GM19397 (cell line): ENCODE measurements around the gene UGT8.
A peak's percentile ranks its signal among the peaks of the same experiment; 100 is the strongest.
"Not testable (repeated sequence)": the region's sequence is repeated elsewhere in the genome, so short reads cannot be mapped to it uniquely, and the experiment has no call there.

ENCODE experiments used
- ATAC-seq: cut with Tn5 transposase; IDR thresholded peaks from one replicate; pipeline ENCODE4 v1.9.1; 2021; ENCODE audit warnings: mild to moderate bottlenecking, moderate library complexity; ENCODE audit not compliant: unreplicated experiment

The UGT8 gene

GRCh38 chr4:114598191-114599121, at the start of gene UGT8:
UGT8 (plus strand) TSS chr4:114598807; CDS start chr4:114622881, 24,074 bp downstream.
- ATAC-seq: peak; percentile 56

- no peak for ATAC-seq
These were observed 49.0 kb upstream of the UGT8 start for GRCh38 chr4:114549638-114550037.

DNA sequence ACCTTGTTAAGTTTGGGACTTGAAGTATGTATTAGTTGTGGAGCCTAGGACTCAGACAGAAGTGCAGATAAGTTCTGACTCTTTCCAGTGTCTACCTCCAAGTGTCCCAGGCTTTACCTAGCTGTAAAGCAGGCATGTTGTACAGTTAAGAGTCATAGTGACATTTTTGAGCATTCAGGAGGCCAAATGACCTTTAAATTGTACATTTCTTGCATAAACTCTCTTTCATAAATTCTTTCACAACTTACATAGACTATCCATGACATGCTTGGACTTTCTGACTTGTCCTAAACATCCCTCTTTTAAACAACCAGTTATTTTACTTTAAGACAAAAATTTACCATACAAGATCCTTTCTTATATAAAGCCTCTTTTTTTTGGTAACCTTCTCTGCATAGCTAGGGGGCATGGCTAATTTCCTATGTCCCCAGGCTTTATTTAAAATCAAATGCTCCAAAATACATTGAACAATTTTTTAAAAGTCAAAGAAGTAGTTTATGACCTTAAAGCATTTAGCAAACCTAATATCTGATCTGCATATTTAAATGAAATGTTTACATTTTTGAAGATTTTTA, 40.1 kb upstream of the UGT8 start:
- no peak for ATAC-seq

GRCh38 chr4:114561590-114561989, 37.0 kb upstream of the UGT8 start:
- ATAC-seq: no peak

GRCh38 chr4:114562176-114562904, 36.3 kb upstream of the UGT8 start:
- ATAC-seq: no peak

- ATAC-seq: no peak
These were observed 34.9 kb upstream of the UGT8 start for GRCh38 chr4:114563536-114564315.

- ATAC-seq: no peak
These were observed 21.2 kb upstream of the UGT8 start for GRCh38 chr4:114577386-114577785.

DNA sequence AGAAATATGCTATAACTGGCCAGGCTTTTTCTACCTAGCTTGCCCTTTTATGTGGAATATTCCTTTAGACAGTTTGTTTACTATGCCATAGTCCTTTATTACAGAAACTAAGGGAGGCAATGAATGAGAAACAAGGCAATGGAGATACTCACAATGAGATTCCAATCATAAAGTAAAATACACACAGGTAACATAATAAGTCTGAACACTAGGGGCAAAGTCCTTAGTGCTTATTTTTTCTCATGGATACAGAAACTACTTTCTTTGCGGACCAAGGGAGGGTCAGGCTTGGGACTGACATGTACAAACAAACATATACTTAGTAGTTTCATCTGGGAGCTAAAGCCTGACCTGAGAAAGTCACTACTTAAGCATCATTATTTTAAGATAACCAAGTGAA, 16.0 kb upstream of the UGT8 start:
- ATAC-seq: no peak

GRCh38 chr4:114588305-114588704, 10.3 kb upstream of the UGT8 start:
- ATAC-seq: no peak

- ATAC-seq: not testable (repeated sequence)
These were observed 8.2 kb upstream of the UGT8 start for GRCh38 chr4:114590360-114590759.

GRCh38 chr4:114593526-114593925, 5.1 kb upstream of the UGT8 start:
- no peak for ATAC-seq

DNA sequence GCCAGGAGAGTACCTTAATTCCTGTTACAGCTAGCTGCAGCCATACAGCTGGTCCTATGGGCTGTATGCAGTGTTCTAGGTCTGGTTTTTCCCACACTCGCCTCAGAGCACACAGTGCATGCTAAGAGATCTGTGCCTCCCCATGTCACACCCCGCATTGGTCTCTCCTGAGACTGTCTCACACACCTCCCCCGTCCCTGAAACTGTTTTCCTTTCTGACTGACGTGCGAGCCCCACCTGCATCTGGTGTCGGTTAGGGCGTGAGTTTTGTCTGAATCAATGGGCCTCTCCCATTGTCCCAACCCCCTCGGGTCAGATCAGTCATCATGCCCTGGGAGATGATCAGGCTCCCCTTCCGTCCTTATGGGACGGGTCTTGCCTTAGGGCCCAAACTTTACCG, 3.4 kb upstream of the UGT8 start:
- ATAC-seq: no peak

- ATAC-seq: no peak
These were observed 2.7 kb upstream of the UGT8 start for GRCh38 chr4:114595921-114596320.

DNA sequence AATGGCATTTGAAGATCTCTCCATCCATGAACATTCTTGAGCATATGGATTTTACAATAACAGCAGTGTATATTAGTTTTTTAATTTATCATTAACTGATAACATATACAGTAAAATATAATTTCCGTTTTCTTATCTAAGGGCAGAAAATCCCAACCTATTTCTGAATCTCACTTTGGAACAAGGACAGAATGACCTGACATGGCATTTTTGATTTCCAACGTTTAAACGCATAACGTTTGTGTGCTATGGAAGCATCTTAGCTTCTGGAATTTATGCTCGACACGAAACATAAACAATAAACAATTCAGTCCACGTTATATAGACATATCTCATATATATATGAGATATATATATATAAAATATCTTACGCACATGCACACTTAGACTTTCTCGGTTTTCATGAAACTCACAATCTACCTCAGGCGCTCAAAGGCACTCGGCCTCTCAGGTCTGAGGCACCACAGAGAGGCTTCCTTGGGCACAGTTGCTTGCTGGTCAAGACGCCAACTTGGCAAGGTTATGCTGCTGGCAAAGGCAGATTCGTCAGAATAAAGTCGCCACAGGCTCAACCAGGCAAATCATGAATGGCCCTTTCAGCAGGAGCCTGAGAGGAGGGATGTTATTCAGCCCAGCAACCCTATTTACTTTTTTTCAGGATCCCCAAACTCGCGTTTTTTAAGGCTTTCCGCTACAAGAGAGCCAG, 1.0 kb upstream of the UGT8 start:
- ATAC-seq: no peak

DNA sequence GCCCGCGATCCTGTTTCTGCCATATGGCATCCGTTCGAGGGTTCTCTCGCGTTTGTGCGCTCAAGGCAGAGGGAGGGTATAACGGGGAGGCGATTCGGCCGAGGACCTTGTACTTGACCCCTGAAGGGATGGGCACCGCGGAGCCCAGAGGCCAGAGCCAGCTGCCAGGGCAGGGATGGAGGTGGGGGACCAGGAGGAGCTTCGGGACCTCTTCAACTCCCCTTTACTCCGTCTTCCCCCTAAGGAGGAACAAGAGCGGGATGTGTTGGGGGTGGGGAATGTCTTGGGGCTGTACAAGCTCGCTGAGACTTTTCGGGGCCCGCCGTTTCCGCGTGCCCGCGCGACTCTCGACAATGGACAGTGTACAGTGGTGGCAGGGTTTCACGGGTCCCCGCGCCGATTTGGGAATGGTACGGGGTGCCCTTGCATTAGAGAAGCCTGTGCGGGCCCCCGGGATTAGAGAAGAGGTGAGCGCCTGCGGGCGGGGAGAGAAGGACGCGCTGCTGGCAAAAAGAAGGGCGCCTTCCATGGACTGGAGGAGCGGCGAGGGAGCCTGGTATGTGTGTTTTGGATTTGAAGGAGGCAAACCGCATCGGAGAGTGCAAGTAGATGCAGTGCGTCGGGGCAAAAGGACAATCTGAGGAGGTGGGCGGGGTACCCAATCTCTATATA, 760 bp downstream of the UGT8 start:
- no peak for ATAC-seq

- no peak for ATAC-seq
These were observed 1.4 kb downstream of the UGT8 start for GRCh38 chr4:114599903-114600552.

GRCh38 chr4:114600672-114601071, 2.1 kb downstream of the UGT8 start:
- no peak for ATAC-seq

- peak; percentile 36 for ATAC-seq
These were observed 2.9 kb downstream of the UGT8 start for GRCh38 chr4:114601304-114602052.
